Measurements from ENCODE around the gene NPW.

NPW gene

DNA sequence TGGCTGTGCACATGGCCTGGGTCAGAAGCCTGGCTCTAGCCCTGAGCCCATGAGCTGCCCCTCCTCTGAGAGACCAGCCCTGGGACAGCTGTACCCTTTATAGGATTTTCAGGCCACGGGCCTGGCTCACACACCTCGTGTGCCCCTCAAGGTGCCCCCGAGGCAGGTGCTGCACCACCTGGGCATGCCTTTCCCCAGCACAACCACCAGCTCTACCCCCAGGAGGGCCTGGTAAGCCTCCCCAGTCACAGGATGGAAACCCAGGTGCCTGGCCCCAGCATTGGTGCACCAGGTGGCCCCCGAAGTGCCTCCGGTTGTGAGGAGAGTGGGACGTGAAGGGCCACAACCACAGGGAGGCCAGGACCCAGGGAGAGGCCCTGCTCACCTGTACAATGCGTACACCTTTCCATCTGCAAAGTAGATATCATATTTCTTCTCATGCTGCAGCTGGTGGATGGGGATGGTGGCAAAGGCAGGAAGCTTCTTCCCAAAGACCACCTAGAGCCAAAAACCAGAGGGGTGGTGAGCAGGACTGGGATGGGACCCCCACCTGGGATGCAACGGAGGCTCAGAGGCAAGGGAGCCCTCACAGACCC is 16.3 kb upstream of the NPW start:
- H3K4me3 ChIP-seq (replicated peaks; ENCODE audit: low read depth, low read length) = no peak overlapping the region
- TF ChIP-seq, protein P1, sequence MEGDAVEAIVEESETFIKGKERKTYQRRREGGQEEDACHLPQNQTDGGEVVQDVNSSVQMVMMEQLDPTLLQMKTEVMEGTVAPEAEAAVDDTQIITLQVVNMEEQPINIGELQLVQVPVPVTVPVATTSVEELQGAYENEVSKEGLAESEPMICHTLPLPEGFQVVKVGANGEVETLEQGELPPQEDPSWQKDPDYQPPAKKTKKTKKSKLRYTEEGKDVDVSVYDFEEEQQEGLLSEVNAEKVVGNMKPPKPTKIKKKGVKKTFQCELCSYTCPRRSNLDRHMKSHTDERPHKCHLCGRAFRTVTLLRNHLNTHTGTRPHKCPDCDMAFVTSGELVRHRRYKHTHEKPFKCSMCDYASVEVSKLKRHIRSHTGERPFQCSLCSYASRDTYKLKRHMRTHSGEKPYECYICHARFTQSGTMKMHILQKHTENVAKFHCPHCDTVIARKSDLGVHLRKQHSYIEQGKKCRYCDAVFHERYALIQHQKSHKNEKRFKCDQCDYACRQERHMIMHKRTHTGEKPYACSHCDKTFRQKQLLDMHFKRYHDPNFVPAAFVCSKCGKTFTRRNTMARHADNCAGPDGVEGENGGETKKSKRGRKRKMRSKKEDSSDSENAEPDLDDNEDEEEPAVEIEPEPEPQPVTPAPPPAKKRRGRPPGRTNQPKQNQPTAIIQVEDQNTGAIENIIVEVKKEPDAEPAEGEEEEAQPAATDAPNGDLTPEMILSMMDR (IDR thresholded peaks at IDR 0.05; ENCODE audit: insufficient read depth, low read length, poor library complexity, severe bottlenecking) = no peak
- peaks cover 48% of the 10 kb centered on the region for H3K36me3 ChIP-seq (ENCODE audit: control insufficient read depth, insufficient read depth, low read length)
- no peak for DNase-seq (ENCODE audit: extremely low read depth, insufficient read length)
- no peaks in the 10 kb centered on the region for H3K27me3 ChIP-seq (replicated peaks; ENCODE audit: control insufficient read depth, insufficient read depth, low read length)

DNA sequence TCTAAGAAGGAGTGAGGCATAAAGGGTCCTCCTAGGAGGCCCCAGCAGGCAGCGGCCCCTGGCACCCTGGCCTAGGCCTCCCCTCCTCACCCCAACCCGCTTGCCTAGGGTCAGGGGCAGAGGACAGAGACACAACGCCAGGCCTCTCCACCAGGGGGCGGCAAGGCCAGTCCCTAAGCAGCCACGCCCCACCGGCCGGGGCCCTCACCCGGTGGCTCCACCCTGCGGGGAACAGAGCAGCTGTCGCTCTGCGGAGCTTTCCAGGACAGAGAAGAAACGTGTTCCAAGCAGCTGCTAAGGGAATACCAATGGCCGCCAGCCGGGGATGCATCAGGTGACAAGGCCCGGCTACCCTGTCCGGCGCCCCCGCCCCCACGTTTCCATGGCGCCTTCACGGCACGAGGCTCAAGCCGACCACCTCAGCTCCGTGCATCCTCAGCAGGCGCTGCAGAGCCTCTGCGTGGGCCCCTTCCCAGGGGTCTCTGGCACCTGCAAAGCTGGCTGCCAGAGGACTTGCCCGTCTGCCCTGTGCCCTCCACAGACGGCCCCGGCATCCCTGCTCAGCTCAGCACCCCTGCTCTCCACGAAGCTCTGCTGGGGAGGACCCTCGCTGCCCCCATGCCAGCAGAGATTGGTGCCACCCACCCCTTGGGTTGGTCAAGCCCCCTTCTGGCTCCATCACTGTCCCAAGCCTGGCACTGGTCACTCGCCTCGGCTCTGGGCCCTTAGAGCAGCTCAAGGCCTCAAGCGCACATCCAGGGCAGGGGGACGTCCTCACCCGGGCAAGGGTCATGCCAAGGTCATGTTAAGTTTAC is 15.6 kb upstream of the NPW start:
- peak; percentile 86 for DNase-seq (ENCODE audit: extremely low read depth, insufficient read length)
- Histone ChIP-seq H3K36me3 (ENCODE audit: control insufficient read depth, insufficient read depth, low read length) (peaks cover 46% of the 10 kb centered on the region), H3K4me3 (replicated peaks; ENCODE audit: low read depth, low read length) (no peak overlapping the region), H3K27me3 (replicated peaks; ENCODE audit: control insufficient read depth, insufficient read depth, low read length) (no peaks in the 10 kb centered on the region)
- TF ChIP-seq, protein P1 (IDR thresholded peaks at IDR 0.05; ENCODE audit: insufficient read depth, low read length, poor library complexity, severe bottlenecking) = peak; percentile 100

DNA sequence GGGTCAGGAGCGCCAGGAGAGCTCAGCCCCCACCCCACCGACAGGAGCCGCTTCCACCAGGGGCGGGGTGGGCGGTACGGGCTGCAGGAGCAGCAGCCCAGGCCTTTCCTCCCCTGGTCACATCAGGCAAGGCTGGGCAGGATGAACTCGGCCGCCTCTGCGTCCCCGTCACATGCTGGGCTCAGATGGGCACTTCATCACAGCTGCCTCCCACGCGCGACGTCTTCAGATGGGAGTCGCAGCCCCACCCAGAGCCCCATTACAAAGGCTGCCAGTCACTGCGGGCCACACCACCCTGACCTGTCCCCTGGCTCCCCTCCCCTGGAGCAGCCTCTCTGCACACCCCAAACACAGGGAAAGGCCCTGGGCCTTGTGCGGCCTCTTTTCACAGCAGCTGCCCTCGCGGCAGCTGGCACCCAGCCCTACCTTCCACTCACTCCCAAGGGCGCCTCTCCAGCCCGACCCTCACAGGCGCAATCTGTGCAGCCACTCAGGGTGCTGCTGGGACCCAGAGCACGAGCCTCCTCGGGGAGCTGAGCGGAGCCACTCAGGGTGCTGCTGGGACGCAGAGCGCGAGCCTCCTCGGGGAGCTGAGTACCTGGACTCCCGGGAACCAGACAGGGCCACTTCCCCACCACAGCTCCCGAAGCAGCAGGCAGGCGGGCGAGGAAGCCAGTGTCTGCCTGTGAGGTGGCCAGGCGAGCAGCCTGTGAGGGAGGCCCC is 14.6 kb upstream of the NPW start:
- Histone ChIP-seq H3K4me3 (replicated peaks; ENCODE audit: low read depth, low read length) (no peak overlapping the region), H3K27me3 (replicated peaks; ENCODE audit: control insufficient read depth, insufficient read depth, low read length) (no peaks in the 10 kb centered on the region), H3K36me3 (ENCODE audit: control insufficient read depth, insufficient read depth, low read length) (peaks cover 39% of the 10 kb centered on the region)
- TF ChIP-seq, protein P1 (IDR thresholded peaks at IDR 0.05; ENCODE audit: insufficient read depth, low read length, poor library complexity, severe bottlenecking) = no peak
- no peak for DNase-seq (ENCODE audit: extremely low read depth, insufficient read length)

DNA sequence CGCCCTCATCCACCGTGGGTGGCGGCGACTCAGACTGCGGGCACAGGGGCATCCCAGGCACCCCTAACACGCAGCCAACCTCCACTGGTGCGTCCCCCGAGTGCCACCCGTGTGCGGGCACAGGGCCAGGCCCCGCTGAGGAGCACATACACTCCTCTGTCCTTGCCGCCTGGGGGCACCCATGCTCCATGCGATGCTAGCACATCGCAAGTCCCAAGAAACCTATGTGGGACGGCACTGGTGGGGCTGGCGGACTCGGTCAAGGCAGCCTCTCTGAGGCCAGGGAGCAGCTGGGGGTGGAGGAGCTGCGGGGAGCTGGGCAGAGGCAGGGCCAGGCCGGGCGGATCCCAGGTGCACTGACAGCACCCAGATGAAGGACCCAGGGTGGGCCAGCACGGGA is 13.9 kb upstream of the NPW start:
- Histone ChIP-seq H3K27me3 (replicated peaks; ENCODE audit: control insufficient read depth, insufficient read depth, low read length) (no peaks in the 10 kb centered on the region), H3K4me3 (replicated peaks; ENCODE audit: low read depth, low read length) (no peak overlapping the region), H3K36me3 (ENCODE audit: control insufficient read depth, insufficient read depth, low read length) (peaks cover 35% of the 10 kb centered on the region)
- TF ChIP-seq, protein P1 (IDR thresholded peaks at IDR 0.05; ENCODE audit: insufficient read depth, low read length, poor library complexity, severe bottlenecking) = peak; percentile 4
- DNase-seq (ENCODE audit: extremely low read depth, insufficient read length) = no peak

DNA sequence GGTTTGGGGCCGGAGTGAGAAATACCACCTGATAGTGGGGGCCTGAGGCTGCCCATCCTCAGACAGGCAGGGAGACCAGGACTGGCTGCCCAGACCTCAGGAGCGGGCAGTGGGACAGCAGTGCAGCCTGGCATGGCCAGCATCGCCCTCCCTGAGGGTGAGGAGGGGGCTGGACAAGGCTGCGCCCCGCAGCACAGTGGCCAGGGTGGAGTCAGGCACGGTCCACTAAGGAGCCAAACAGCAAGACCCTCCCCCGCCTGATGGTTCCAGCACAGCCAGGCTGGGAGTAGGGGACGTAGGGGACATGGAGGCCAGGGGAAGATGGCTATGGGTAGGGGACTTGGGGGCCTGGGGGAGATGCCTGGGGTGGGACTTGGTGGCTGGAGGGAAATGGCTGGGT is 13.3 kb upstream of the NPW start:
- no peak for DNase-seq (ENCODE audit: extremely low read depth, insufficient read length)
- Histone ChIP-seq H3K4me3 (replicated peaks; ENCODE audit: low read depth, low read length) (no peak overlapping the region), H3K27me3 (replicated peaks; ENCODE audit: control insufficient read depth, insufficient read depth, low read length) (no peaks in the 10 kb centered on the region), H3K36me3 (ENCODE audit: control insufficient read depth, insufficient read depth, low read length) (peaks cover 31% of the 10 kb centered on the region)
- TF ChIP-seq, protein P1 (IDR thresholded peaks at IDR 0.05; ENCODE audit: insufficient read depth, low read length, poor library complexity, severe bottlenecking) = no peak

All from GM06990 (cell line).